ENCODE data around the gene KIAA1549. TPM values are rescaled to one million over a fixed set of nuclear protein-coding genes. Genes with fewer than 3 reads are reported as not detected.
A peak's percentile ranks its signal among the peaks of the same experiment; 100 is the strongest.

KIAA1549 gene
- total RNA-seq, 4 donors from 2014 or later, result 1.6 to 2.4 (median 1.7) TPM

DNA sequence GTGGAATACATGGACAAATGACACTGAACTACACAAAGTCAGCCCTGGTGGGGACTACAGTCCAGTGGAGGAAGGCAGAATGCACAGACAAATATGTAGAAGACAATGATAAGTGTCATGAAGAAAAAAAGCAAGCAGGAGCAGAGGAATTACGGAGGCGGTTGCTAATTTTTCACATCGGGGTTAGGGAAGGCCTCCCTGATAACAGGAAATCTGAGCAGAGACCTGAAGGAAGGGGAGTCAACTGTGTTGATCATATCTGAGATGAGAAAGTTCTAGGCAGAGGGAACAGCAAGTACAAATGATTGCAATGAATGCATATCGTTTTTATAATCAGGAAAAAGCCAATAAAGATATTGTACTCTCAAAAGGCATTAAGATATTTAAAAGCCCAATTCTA, 14.0 kb downstream of the KIAA1549 start:
- TF ChIP-seq CTCF (IDR thresholded peaks at IDR 0.05), result no peak
- no peak for TF ChIP-seq EP300 (IDR thresholded peaks at IDR 0.05)
- TF ChIP-seq POLR2A (IDR thresholded peaks at IDR 0.05), result no peak
- 53 to 62% methylated on average over 4 of the region's 4 CpGs for WGBS, 2 donors
- DNase-seq (ENCODE audit: low spot score in 2 of 2), result no peak

GRCh38 chr7:138964624-138965436, 16.4 kb downstream of the KIAA1549 start:
- TF ChIP-seq CTCF (IDR thresholded peaks at IDR 0.05) (no peak), EP300 (IDR thresholded peaks at IDR 0.05) (no peak), POLR2A (IDR thresholded peaks at IDR 0.05) (no peak)
- Histone ChIP-seq H3K4me3 (no peak overlapping the region), H3K36me3 (no peaks in the 10 kb centered on the region), H3K9me3 (no peaks in the 10 kb centered on the region), H3K27ac (no peak overlapping the region), H3K27me3 (no peaks in the 10 kb centered on the region), H3K4me1 (peaks cover 0 to 21% (median 4%) of the 10 kb centered on the region in 4 donors)
- no peak for DNase-seq (ENCODE audit: low spot score in 2 of 2)
- WGBS, 2 donors, result 90% methylated on average over 15 of the region's 15 CpGs

More for the DNA sequence above, 14.0 kb downstream of the KIAA1549 start:
- Histone ChIP-seq H3K27ac (no peak overlapping the region), H3K4me3 (no peak overlapping the region), H3K27me3 (no peaks in the 10 kb centered on the region), H3K4me1 (peaks cover 0 to 13% (median 0%) of the 10 kb centered on the region in 4 donors), H3K36me3 (no peaks in the 10 kb centered on the region), H3K9me3 (no peaks in the 10 kb centered on the region)

GRCh38 chr7:138963675-138964074, 17.5 kb downstream of the KIAA1549 start:
- H3K36me3 ChIP-seq, result no peaks in the 10 kb centered on the region
- no peak for DNase-seq (ENCODE audit: low spot score in 2 of 2)
- WGBS, 2 donors, result 47 to 52% methylated on average over 5 of the region's 5 CpGs
- no peaks in the 10 kb centered on the region for H3K9me3 ChIP-seq
- H3K27me3 ChIP-seq, result no peaks in the 10 kb centered on the region
- no peak overlapping the region for H3K27ac ChIP-seq
- no peak overlapping the region for H3K4me3 ChIP-seq
- H3K4me1 ChIP-seq, result peaks cover 0 to 21% (median 4%) of the 10 kb centered on the region in 4 donors
- no peak for TF ChIP-seq CTCF (IDR thresholded peaks at IDR 0.05)
- no peak for TF ChIP-seq POLR2A (IDR thresholded peaks at IDR 0.05)

- DNase-seq (ENCODE audit: low spot score in 2 of 2), result no peak
- TF ChIP-seq CTCF (IDR thresholded peaks at IDR 0.05) (no peak), POLR2A (IDR thresholded peaks at IDR 0.05) (no peak), EP300 (IDR thresholded peaks at IDR 0.05) (no peak)
- peaks cover 0 to 21% (median 4%) of the 10 kb centered on the region in 4 donors for H3K4me1 ChIP-seq
- H3K27me3 ChIP-seq, result no peaks in the 10 kb centered on the region
- H3K36me3 ChIP-seq, result no peaks in the 10 kb centered on the region
- no peak overlapping the region for H3K27ac ChIP-seq
- H3K4me3 ChIP-seq, result no peak overlapping the region
- H3K9me3 ChIP-seq, result no peaks in the 10 kb centered on the region
- WGBS, 2 donors, result 48 to 62% methylated on average over 10 of the region's 10 CpGs
Measured at GRCh38 chr7:138962561-138963270, 18.5 kb downstream of the KIAA1549 start.

DNA sequence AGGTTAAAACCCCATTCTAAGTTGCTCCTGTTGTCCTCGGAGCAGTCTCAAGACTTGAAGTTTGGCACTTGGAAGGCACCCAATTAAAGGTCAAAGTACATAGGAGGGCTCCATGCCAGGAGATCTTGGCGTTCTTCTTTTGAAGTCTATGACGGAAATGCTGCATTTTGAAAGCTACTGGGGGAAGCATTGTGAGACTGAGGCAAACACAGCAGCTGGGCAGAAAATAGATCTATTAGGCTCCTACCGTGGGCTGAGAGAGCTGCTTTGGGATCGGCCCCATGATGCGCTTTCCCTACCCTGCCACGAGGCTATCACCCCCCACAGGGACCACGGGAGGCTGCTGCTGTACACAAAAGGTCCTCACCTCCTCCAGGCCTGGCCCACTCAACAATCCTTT, 20.0 kb downstream of the KIAA1549 start:
- no peaks in the 10 kb centered on the region for H3K9me3 ChIP-seq
- no peaks in the 10 kb centered on the region for H3K27me3 ChIP-seq
- 26 to 35% methylated on average over 8 of the region's 8 CpGs for WGBS, 2 donors
- peaks cover 0 to 21% (median 4%) of the 10 kb centered on the region in 4 donors for H3K4me1 ChIP-seq
- peak in 1 of 2 donors; percentile 44 for TF ChIP-seq EP300 (IDR thresholded peaks at IDR 0.05)
- no peak for TF ChIP-seq POLR2A (IDR thresholded peaks at IDR 0.05)
- TF ChIP-seq CTCF (IDR thresholded peaks at IDR 0.05), result no peak
- no peaks in the 10 kb centered on the region for H3K36me3 ChIP-seq
- H3K4me3 ChIP-seq, result no peak overlapping the region
- peak in 1 of 2 donors; percentile 32 for DNase-seq (ENCODE audit: low spot score in 2 of 2)
- H3K27ac ChIP-seq, result peak overlapping the region in 1 of 4 donors; percentile 56

All from tibial nerve (tissue), 4 donors.